Neural cell (in vitro differentiated cells): ENCODE measurements around the gene GTPBP6.

Experiments
- MXI1 ChIP-seq: fragments of 450-650 bp; conservative IDR thresholded peaks from 2 replicates; pipeline ENCODE4 v1.6.1; 2014; ENCODE audit warnings: antibody characterized with exemption, mild to moderate bottlenecking; ENCODE audit not compliant: poor library complexity, severe bottlenecking
- SMC3 ChIP-seq: fragments of 450-650 bp; conservative IDR thresholded peaks from 2 replicates; pipeline ENCODE4 v1.6.1; 2014; ENCODE audit warnings: antibody characterized with exemption, mild to moderate bottlenecking, moderate library complexity; ENCODE audit not compliant: poor library complexity
- TF ChIP-seq, protein P1 (sequence below): fragments of 450-650 bp; IDR thresholded peaks from 2 replicates; pipeline ENCODE4 v1.5.1; 2014; ENCODE audit warnings: antibody characterized with exemption, mild to moderate bottlenecking, moderate library complexity; ENCODE audit not compliant: poor library complexity, severe bottlenecking

DNA sequence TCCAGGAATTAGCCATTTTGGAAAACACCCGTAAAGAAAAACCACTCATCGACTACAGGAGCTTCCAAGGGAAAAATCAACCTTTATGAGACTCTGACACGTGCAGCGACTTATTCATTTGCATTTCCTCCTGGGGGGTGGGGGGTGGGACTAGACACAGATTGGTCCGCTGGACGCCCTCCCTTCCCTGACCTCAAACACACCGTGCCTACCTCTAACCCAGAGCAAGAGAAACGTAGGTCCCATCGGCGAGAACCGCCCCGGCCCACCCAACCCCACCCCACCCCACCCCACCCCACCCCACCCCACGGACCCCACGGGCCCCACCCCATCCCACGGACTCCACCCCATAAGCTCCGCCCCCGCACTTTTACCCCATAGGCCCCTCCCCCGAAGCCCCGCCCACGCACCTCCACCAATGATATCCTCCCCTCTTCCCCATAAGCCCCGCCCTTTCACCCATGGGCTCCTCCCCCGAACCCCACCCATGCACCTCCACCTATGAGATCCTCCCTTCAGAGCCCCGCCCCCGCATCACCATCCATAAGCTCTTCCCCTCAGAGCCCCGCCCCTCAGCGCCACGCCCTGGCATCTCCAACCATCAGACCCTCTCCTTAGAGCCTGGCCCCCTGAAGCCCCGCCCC, 1.1 kb downstream of the GTPBP6 start:
- TF ChIP-seq, protein P1, sequence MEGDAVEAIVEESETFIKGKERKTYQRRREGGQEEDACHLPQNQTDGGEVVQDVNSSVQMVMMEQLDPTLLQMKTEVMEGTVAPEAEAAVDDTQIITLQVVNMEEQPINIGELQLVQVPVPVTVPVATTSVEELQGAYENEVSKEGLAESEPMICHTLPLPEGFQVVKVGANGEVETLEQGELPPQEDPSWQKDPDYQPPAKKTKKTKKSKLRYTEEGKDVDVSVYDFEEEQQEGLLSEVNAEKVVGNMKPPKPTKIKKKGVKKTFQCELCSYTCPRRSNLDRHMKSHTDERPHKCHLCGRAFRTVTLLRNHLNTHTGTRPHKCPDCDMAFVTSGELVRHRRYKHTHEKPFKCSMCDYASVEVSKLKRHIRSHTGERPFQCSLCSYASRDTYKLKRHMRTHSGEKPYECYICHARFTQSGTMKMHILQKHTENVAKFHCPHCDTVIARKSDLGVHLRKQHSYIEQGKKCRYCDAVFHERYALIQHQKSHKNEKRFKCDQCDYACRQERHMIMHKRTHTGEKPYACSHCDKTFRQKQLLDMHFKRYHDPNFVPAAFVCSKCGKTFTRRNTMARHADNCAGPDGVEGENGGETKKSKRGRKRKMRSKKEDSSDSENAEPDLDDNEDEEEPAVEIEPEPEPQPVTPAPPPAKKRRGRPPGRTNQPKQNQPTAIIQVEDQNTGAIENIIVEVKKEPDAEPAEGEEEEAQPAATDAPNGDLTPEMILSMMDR, result no peak
- TF ChIP-seq SMC3 (no peak), MXI1 (no peak)
